Chondrocyte (in vitro differentiated cells): ENCODE results near the gene SMARCD1. TPM values are rescaled to one million over a fixed set of nuclear protein-coding genes. Genes with fewer than 3 reads are reported as not detected.

Experiments
- DNase-seq: peaks from one replicate; pipeline ENCODE4 v3.0.0; 2021; ENCODE audit warnings: mixed read lengths, low spot score
- H3K27ac Mint-ChIP-seq: one replicate; pipeline ENCODE4 v1.8.0; 2021; ENCODE audit warnings: mild to moderate bottlenecking, moderate library complexity, mixed read lengths; ENCODE audit not compliant: unreplicated experiment
- H3K27me3 Mint-ChIP-seq: 2 replicates; pipeline ENCODE4 v1.8.0; 2021; ENCODE audit warnings: low read depth, mixed read lengths
- H3K36me3 Mint-ChIP-seq: 2 replicates; pipeline ENCODE4 v1.8.0; 2021; ENCODE audit warnings: low read depth, mixed read lengths
- H3K4me1 Mint-ChIP-seq: 2 replicates; pipeline ENCODE4 v1.8.0; 2021; ENCODE audit warnings: low read depth, mild to moderate bottlenecking, mixed read lengths
- H3K4me3 Mint-ChIP-seq: one replicate; pipeline ENCODE4 v1.8.0; 2021; ENCODE audit warnings: mild to moderate bottlenecking, moderate library complexity, mixed read lengths; ENCODE audit not compliant: unreplicated experiment
- H3K9me3 Mint-ChIP-seq: 2 replicates; pipeline ENCODE4 v1.8.0; 2021; ENCODE audit warnings: low read depth, mixed read lengths
- total RNA-seq: library from RNA; stranded (reverse); gene quantifications from 3 replicates; pipeline ENCODE4 v1.2.1, GENCODE V29; 2021
- TF ChIP-seq, protein P1 (sequence below): fragments of 200-600 bp; sonication (generic); IDR thresholded peaks from 2 replicates; pipeline ENCODE4 v1.5.0; 2021; ENCODE audit warnings: antibody characterized with exemption, mild to moderate bottlenecking, moderate library complexity

SMARCD1 gene
- total RNA-seq, 1 donor from 2014 or later: 55.7 TPM

DNA sequence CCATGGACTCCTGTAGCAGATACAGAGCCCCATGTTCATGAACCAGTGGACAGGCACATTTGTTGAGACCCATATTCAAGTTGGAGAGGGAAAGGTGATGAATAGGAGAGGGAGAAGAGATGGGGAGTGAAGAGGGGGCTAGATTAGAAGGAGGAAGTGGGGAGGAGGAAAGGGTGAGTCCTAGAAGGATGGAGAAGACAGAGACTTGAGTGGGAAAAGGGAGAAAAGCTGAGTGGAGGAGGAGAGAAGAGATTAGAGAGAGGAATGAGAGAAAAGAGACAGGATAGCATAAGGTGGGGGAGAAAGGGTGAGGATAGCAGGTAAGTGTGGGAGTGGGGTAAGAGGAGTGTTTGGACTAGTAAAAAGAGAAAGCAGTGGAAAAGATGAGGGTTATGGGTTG is 32.6 kb upstream of the SMARCD1 start:
- peaks cover 14% of the 10 kb centered on the region for H3K4me1 Mint-ChIP-seq
- H3K27me3 Mint-ChIP-seq: peaks cover 49% of the 10 kb centered on the region
- no peak for DNase-seq
- H3K4me3 Mint-ChIP-seq: no peak overlapping the region
- TF ChIP-seq, protein P1, sequence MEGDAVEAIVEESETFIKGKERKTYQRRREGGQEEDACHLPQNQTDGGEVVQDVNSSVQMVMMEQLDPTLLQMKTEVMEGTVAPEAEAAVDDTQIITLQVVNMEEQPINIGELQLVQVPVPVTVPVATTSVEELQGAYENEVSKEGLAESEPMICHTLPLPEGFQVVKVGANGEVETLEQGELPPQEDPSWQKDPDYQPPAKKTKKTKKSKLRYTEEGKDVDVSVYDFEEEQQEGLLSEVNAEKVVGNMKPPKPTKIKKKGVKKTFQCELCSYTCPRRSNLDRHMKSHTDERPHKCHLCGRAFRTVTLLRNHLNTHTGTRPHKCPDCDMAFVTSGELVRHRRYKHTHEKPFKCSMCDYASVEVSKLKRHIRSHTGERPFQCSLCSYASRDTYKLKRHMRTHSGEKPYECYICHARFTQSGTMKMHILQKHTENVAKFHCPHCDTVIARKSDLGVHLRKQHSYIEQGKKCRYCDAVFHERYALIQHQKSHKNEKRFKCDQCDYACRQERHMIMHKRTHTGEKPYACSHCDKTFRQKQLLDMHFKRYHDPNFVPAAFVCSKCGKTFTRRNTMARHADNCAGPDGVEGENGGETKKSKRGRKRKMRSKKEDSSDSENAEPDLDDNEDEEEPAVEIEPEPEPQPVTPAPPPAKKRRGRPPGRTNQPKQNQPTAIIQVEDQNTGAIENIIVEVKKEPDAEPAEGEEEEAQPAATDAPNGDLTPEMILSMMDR: no peak
- H3K36me3 Mint-ChIP-seq: peaks cover 3% of the 10 kb centered on the region
- H3K9me3 Mint-ChIP-seq: no peaks in the 10 kb centered on the region
- no peak overlapping the region for H3K27ac Mint-ChIP-seq

- TF ChIP-seq, protein P1: no peak
- Mint-ChIP-seq H3K9me3 (no peaks in the 10 kb centered on the region), H3K4me1 (peaks cover 14% of the 10 kb centered on the region), H3K27me3 (peaks cover 49% of the 10 kb centered on the region), H3K4me3 (no peak overlapping the region), H3K27ac (no peak overlapping the region), H3K36me3 (peaks cover 3% of the 10 kb centered on the region)
- DNase-seq: peak; percentile 22
These were observed 32.2 kb upstream of the SMARCD1 start for GRCh38 chr12:50052964-50053363.

DNA sequence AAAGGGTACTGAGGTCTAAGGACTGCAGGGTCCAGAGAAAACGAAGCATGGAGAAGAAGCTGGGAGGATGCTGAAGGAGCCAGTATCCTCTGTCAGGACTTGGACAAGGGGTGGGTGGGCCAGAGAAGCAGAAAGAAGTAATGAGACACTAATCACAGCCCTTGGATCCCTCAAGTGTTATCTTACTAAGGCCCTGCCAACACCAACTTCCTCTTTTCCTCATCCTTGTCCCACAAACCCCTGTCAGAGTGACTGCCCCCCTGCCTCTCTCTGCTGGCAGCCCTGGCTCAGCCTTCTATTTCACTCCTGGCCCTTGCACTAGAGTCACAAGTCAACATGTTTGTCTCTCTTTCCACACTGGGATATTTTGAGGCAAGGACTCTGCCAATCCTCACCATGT is 31.6 kb upstream of the SMARCD1 start:
- TF ChIP-seq, protein P1: no peak
- DNase-seq: peak; percentile 29
- no peak overlapping the region for H3K27ac Mint-ChIP-seq
- peaks cover 3% of the 10 kb centered on the region for H3K36me3 Mint-ChIP-seq
- peaks cover 49% of the 10 kb centered on the region for H3K27me3 Mint-ChIP-seq
- peaks cover 14% of the 10 kb centered on the region for H3K4me1 Mint-ChIP-seq
- no peak overlapping the region for H3K4me3 Mint-ChIP-seq
- no peaks in the 10 kb centered on the region for H3K9me3 Mint-ChIP-seq

DNA sequence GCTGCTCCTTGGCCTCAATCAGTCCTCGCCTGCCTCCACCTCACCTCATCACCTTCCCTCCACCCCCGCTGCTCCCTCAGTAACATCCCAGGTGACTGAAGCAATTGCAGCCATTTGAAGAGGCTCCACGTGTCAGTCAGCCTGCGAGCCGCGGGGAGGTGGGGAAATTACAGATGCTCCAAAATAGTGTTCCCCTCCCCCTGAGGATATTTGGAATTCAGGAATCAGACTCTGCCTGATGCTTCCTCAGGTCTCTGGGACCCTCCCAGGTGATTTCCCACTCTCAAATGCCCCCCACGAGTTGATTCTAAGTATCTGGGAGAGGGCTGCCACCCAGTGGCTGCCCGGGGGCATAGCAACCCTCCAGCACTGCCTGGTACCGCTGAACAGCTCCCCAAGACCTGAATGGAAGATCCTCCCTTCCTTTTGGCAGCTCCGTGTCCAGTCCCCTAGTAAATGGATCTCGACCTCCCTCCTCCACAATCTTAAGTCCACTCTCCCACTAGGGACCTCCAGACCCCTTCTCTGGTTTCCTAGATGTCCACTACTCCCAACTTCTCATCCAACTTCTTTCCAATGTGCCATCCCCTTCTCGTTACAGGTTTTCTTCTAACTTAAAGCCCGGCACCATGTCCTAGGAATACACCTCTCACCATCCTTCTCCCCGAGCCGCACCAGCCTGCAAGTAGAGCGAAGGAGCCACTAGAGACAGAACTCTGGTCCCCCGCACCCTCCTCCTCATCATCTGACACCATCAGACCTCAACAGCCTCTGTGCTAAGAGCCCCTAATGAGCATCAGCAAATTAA is 29.1 kb upstream of the SMARCD1 start:
- Mint-ChIP-seq H3K36me3 (peaks cover 1% of the 10 kb centered on the region), H3K9me3 (no peaks in the 10 kb centered on the region), H3K4me3 (peak overlapping the region; percentile 44), H3K27me3 (peaks cover 33% of the 10 kb centered on the region), H3K27ac (no peak overlapping the region), H3K4me1 (peaks cover 14% of the 10 kb centered on the region)
- peak; percentile 46 for DNase-seq
- TF ChIP-seq, protein P1: peak; percentile 99

DNA sequence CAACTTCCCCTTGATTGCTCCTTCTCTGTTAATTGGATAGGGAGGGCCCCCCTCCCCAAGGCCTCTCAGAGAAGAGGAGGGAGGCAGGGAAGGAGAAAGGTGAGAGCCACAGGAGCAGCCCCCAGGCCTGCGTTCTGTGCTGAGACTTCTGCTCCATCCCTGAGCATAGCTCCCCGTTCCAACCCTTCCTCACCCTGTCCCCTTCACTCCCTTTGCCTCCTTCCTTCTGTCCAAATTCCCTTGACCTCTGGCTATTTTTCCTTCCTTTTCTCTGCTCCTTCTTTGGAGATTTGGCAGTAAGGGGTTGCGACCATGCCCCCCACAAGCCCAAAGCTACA is 28.5 kb upstream of the SMARCD1 start:
- Mint-ChIP-seq H3K27me3 (peaks cover 29% of the 10 kb centered on the region), H3K4me1 (peaks cover 14% of the 10 kb centered on the region), H3K9me3 (no peaks in the 10 kb centered on the region), H3K36me3 (peaks cover 1% of the 10 kb centered on the region), H3K4me3 (peak overlapping the region; percentile 86), H3K27ac (no peak overlapping the region)
- DNase-seq: peak; percentile 32
- TF ChIP-seq, protein P1: no peak
